ENCODE data around the gene THSD8. TPM values are rescaled to one million over a fixed set of nuclear protein-coding genes. Genes with fewer than 3 reads are reported as not detected.

THSD8 gene
- total RNA-seq: not detected in 2 replicates
- polyA plus RNA-seq: 5.1 and 5.7 TPM in 2 replicates

- TF ChIP-seq EZH2phosphoT487 (IDR thresholded peaks at IDR 0.05; ENCODE audit: low read depth, severe bottlenecking, unreplicated experiment) (no peak), CTCF (IDR thresholded peaks at IDR 0.05; ENCODE audit: poor library complexity) (no peak), EZH2 (IDR thresholded peaks at IDR 0.05; ENCODE audit: borderline replicate concordance) (no peak)
- H3K4me1 ChIP-seq (ENCODE audit: insufficient read depth): peaks cover 14% of the 10 kb centered on the region
- H3K27ac ChIP-seq: peak within 1 kb of the TSS; percentile 88
- no peaks in the 10 kb centered on the region for H3K36me3 ChIP-seq (replicated peaks; ENCODE audit: insufficient read depth, low read depth)
- H3K9me3 ChIP-seq (ENCODE audit: low read depth): no peaks in the 10 kb centered on the region
- peak; percentile 92 for DNase-seq (ENCODE audit: low spot score)
- no peaks in the 10 kb centered on the region for H3K27me3 ChIP-seq
- 1% methylated on average over 74 of the region's 78 CpGs for WGBS (ENCODE audit: low lambda C conversion rate, missing lambda C conversion rate)
- peaks cover 6% of the 10 kb centered on the region for H4K20me1 ChIP-seq (ENCODE audit: insufficient read depth, poor library complexity, severe bottlenecking)
- H3K4me2 ChIP-seq: peak within 1 kb of the TSS; percentile 99
- H3K79me2 ChIP-seq: peaks cover 24% of the 10 kb centered on the region
- no peaks in the 10 kb centered on the region for H3K9me2 ChIP-seq (replicated peaks; ENCODE audit: insufficient read depth)
- peak within 1 kb of the TSS; percentile 98 for H3K4me3 ChIP-seq
- H2AFZ ChIP-seq: peak within 1 kb of the TSS; percentile 91
Observed at GRCh38 chr19:12801466-12802266, at the start of gene THSD8, which contains the start of gene PRDX2. Gene THSD8, plus strand, starts transcription at chr19:12802069. Its CDS starts 3 bp downstream, at chr19:12802072. Gene PRDX2, minus strand, starts transcription at chr19:12801800. Its CDS starts 539 bp downstream, at chr19:12801261.

- 92% methylated on average over 47 of the region's 50 CpGs for WGBS (ENCODE audit: low lambda C conversion rate, missing lambda C conversion rate)
- H3K4me1 ChIP-seq (ENCODE audit: insufficient read depth): peaks cover 6% of the 10 kb centered on the region
- H3K9me2 ChIP-seq (replicated peaks; ENCODE audit: insufficient read depth): no peaks in the 10 kb centered on the region
- H3K9me3 ChIP-seq (ENCODE audit: low read depth): no peaks in the 10 kb centered on the region
- no peak for TF ChIP-seq CTCF (IDR thresholded peaks at IDR 0.05; ENCODE audit: poor library complexity)
- no peak for TF ChIP-seq EZH2phosphoT487 (IDR thresholded peaks at IDR 0.05; ENCODE audit: low read depth, severe bottlenecking, unreplicated experiment)
- TF ChIP-seq EZH2 (IDR thresholded peaks at IDR 0.05; ENCODE audit: borderline replicate concordance): no peak
- H2AFZ ChIP-seq: no peak overlapping the region
- DNase-seq (ENCODE audit: low spot score): no peak
- no peak overlapping the region for H3K27ac ChIP-seq
- no peak overlapping the region for H3K4me2 ChIP-seq
- H3K79me2 ChIP-seq: no peaks in the 10 kb centered on the region
- H3K27me3 ChIP-seq: peaks cover 25% of the 10 kb centered on the region
- no peaks in the 10 kb centered on the region for H3K36me3 ChIP-seq (replicated peaks; ENCODE audit: insufficient read depth, low read depth)
- H4K20me1 ChIP-seq (ENCODE audit: insufficient read depth, poor library complexity, severe bottlenecking): no peaks in the 10 kb centered on the region
- no peak overlapping the region for H3K4me3 ChIP-seq
Observed at GRCh38 chr19:12754465-12755196, 47.2 kb upstream of the THSD8 start.

GRCh38 chr19:12756150-12756883 is 45.6 kb upstream of the THSD8 start:
- no peaks in the 10 kb centered on the region for H4K20me1 ChIP-seq (ENCODE audit: insufficient read depth, poor library complexity, severe bottlenecking)
- peaks cover 13% of the 10 kb centered on the region for H3K27me3 ChIP-seq
- no peaks in the 10 kb centered on the region for H3K36me3 ChIP-seq (replicated peaks; ENCODE audit: insufficient read depth, low read depth)
- 83% methylated on average over 19 of the region's 19 CpGs for WGBS (ENCODE audit: low lambda C conversion rate, missing lambda C conversion rate)
- H3K79me2 ChIP-seq: no peaks in the 10 kb centered on the region
- H3K9me3 ChIP-seq (ENCODE audit: low read depth): no peaks in the 10 kb centered on the region
- no peak overlapping the region for H2AFZ ChIP-seq
- no peak for DNase-seq (ENCODE audit: low spot score)
- H3K9me2 ChIP-seq (replicated peaks; ENCODE audit: insufficient read depth): no peaks in the 10 kb centered on the region
- H3K4me1 ChIP-seq (ENCODE audit: insufficient read depth): peaks cover 6% of the 10 kb centered on the region
- TF ChIP-seq EZH2phosphoT487 (IDR thresholded peaks at IDR 0.05; ENCODE audit: low read depth, severe bottlenecking, unreplicated experiment) (no peak), CTCF (IDR thresholded peaks at IDR 0.05; ENCODE audit: poor library complexity) (no peak), EZH2 (IDR thresholded peaks at IDR 0.05; ENCODE audit: borderline replicate concordance) (no peak)
- no peak overlapping the region for H3K27ac ChIP-seq
- H3K4me3 ChIP-seq: no peak overlapping the region
- no peak overlapping the region for H3K4me2 ChIP-seq
